Measurements from ENCODE around the gene ELOVL6.

ELOVL6 gene

GRCh38 chr4:110025056-110025455, 173.4 kb downstream of the ELOVL6 start:
- DNase-seq (ENCODE audit: low spot score): no peak

GRCh38 chr4:110022457-110022856, 176.0 kb downstream of the ELOVL6 start:
- DNase-seq (ENCODE audit: low spot score): no peak

GRCh38 chr4:110020646-110021443, 177.6 kb downstream of the ELOVL6 start:
- DNase-seq (ENCODE audit: low spot score): no peak

- no peak for DNase-seq (ENCODE audit: low spot score)
Observed at GRCh38 chr4:110020139-110020538, 178.3 kb downstream of the ELOVL6 start.

GRCh38 chr4:110019153-110019552, 179.3 kb downstream of the ELOVL6 start:
- no peak for DNase-seq (ENCODE audit: low spot score)

- DNase-seq (ENCODE audit: low spot score): no peak
Observed at GRCh38 chr4:110014233-110014632, 184.2 kb downstream of the ELOVL6 start.

- no peak for DNase-seq (ENCODE audit: low spot score)
Observed at GRCh38 chr4:110012917-110013316, 185.5 kb downstream of the ELOVL6 start.

GRCh38 chr4:110010797-110011196, 187.6 kb downstream of the ELOVL6 start:
- DNase-seq (ENCODE audit: low spot score): no peak

- no peak for DNase-seq (ENCODE audit: low spot score)
Observed at GRCh38 chr4:110009550-110009949, 188.9 kb downstream of the ELOVL6 start.

- DNase-seq (ENCODE audit: low spot score): no peak
Observed at GRCh38 chr4:110008540-110008939, 189.9 kb downstream of the ELOVL6 start.

GRCh38 chr4:110007217-110007616, 191.2 kb downstream of the ELOVL6 start:
- DNase-seq (ENCODE audit: low spot score): no peak

GRCh38 chr4:110005461-110006056, 192.9 kb downstream of the ELOVL6 start:
- peak; percentile 70 for DNase-seq (ENCODE audit: low spot score)

GRCh38 chr4:110004556-110004955, 193.9 kb downstream of the ELOVL6 start:
- DNase-seq (ENCODE audit: low spot score): no peak

- no peak for DNase-seq (ENCODE audit: low spot score)
Observed at GRCh38 chr4:110003401-110004187, 194.8 kb downstream of the ELOVL6 start.

- DNase-seq (ENCODE audit: low spot score): no peak
Observed at GRCh38 chr4:110002326-110002725, 196.1 kb downstream of the ELOVL6 start.

GRCh38 chr4:109999585-109999912, 198.9 kb downstream of the ELOVL6 start:
- DNase-seq (ENCODE audit: low spot score): no peak

GRCh38 chr4:109998867-109999584, 199.4 kb downstream of the ELOVL6 start:
- DNase-seq (ENCODE audit: low spot score): peak; percentile 80

GRCh38 chr4:109996526-109996925, 201.9 kb downstream of the ELOVL6 start:
- no peak for DNase-seq (ENCODE audit: low spot score)

Measured in CD4-positive, alpha-beta T cell treated with Interleukin-2 at 100 ng/mL for 4 hours (primary cell).